T-helper 2 cell treated with Interferon-gamma antibody and Interleukin-4, amounts not matched to agents 5 μg/mL and 100 μg/mL, for 36 hours (primary cell): ENCODE data around the gene PLEKHG4.

Experiments
- DNase-seq: peaks from one replicate; pipeline ENCODE4 v3.0.0; 2021; ENCODE audit warnings: low spot score
- H3K27ac Mint-ChIP-seq: one replicate; pipeline ENCODE4 v1.8.0; 2021; ENCODE audit warnings: mild to moderate bottlenecking, mixed read lengths
- H3K27me3 Mint-ChIP-seq: one replicate; pipeline ENCODE4 v1.8.0; 2021; ENCODE audit warnings: low read depth, mixed read lengths
- H3K36me3 Mint-ChIP-seq: one replicate; pipeline ENCODE4 v1.8.0; 2021; ENCODE audit warnings: low read depth, mixed read lengths
- H3K4me1 Mint-ChIP-seq: one replicate; pipeline ENCODE4 v1.8.0; 2021; ENCODE audit warnings: low read depth, mixed read lengths
- H3K4me3 Mint-ChIP-seq: one replicate; pipeline ENCODE4 v1.8.0; 2022; ENCODE audit warnings: mild to moderate bottlenecking, moderate library complexity, mixed read lengths
- H3K9me3 Mint-ChIP-seq: one replicate; pipeline ENCODE4 v1.8.0; 2021; ENCODE audit warnings: mixed read lengths

The PLEKHG4 gene

DNA sequence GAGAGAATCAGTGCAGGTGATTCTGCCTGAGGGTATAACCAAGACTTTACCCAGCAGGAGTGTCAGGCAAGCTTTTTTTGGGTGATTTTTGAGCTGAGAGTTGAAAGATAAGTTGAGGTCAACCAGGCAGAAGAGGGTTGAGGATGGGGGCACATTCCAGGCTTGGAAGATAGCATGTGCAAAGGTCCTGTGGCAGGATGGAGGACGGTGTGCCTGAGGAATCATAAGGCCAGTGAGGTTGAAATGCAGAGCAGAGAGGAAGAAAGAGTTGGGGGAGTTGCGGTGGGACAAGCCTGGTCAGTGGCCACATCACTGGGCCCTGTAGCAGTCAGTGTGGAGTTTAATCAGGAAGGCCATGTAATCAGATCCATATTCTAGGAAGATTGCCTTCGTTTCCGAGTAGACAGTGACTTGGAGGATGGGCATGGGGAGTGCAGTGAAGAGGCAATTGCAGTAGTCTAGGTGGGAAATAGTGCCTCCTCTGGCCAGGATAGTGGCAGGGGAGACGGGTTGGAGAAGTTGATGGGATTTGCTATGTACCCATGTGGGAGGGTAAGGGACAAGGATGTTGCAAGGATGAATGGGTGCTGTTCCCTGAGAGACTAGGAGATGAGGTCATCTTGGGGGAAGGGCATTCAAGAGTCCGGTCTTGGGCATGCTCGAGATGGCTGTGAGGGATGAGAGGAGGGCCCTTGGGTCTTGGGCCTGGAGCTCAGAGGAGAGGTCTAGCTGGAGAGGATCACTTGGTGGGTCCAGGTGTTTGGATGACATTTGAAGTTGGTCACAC lies 3.9 kb downstream of the PLEKHG4 start:
- H3K27me3 Mint-ChIP-seq, result no peaks in the 10 kb centered on the region
- H3K27ac Mint-ChIP-seq, result no peak overlapping the region
- no peaks in the 10 kb centered on the region for H3K36me3 Mint-ChIP-seq
- no peak overlapping the region for H3K4me3 Mint-ChIP-seq
- peaks cover 6% of the 10 kb centered on the region for H3K4me1 Mint-ChIP-seq
- no peak for DNase-seq
- no peaks in the 10 kb centered on the region for H3K9me3 Mint-ChIP-seq

DNA sequence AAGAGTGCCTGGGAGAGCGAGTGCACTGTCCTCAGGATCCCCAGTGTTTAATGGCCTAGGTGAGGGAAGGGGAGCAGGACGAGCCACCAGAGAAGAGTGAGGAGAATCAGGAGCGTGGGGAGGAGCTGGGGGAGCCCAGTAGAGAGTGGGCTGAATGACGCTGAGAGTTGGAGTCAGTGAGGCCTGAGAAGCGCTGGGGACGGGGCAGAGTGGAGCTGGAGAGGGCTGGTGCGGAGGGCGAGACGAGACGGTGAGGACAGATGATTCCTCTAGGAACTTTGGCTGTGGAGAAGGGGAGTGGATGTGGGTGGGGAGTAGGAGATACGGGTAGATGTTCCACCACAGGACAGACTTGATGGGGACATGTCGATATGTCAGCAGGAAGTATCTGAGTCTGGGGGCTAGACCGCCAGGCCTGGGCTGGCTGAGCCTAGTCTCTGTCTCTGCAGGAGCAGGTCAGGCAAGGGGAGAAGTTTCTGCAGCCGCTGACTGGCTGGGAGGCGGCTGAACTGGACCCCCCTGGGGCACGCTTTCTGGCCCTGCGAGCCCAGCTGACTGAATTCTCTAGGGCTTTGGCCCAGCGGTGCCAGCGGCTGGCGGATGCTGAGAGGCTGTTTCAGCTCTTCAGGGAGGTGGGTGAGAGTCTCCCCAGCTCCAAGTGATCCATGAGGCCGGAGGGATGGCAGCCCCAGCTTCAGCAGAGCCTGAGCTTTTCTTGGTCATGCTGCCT lies 4.7 kb downstream of the PLEKHG4 start:
- H3K36me3 Mint-ChIP-seq, result no peaks in the 10 kb centered on the region
- no peaks in the 10 kb centered on the region for H3K9me3 Mint-ChIP-seq
- peaks cover 3% of the 10 kb centered on the region for H3K4me1 Mint-ChIP-seq
- no peak overlapping the region for H3K4me3 Mint-ChIP-seq
- H3K27ac Mint-ChIP-seq, result no peak overlapping the region
- no peak for DNase-seq
- H3K27me3 Mint-ChIP-seq, result no peaks in the 10 kb centered on the region

DNA sequence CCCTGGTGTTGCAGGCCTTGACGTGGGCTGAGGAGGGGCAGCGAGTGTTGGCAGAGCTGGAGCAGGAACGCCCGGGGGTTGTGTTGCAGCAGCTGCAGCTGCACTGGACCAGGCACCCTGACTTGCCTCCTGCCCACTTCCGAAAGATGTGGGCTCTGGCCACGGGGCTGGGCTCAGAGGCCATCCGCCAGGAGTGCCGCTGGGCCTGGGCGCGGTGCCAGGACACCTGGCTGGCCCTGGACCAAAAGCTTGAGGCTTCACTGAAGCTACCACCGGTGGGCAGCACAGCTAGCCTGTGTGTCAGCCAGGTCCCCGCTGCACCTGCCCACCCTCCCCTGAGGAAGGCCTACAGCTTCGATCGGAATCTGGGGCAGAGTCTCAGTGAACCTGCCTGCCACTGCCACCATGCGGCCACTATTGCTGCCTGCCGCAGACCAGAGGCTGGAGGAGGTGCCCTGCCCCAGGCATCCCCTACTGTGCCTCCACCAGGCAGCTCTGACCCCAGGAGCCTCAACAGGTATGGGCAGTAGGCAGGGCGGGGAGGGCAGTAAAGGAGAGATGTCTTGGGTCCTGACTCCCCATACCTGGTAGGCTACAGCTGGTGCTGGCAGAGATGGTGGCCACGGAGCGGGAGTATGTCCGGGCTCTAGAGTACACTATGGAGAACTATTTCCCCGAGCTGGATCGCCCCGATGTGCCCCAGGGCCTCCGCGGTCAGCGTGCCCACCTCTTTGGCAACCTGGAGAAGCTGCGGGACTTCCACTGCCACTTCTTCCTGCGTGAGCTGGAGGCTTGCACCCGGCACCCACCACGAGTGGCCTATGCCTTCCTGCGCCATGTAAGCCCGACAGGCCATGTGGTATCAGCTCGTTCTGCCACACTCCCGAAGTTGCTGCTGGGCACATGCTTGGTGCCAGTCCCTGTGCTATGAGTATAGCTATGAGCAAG lies 5.6 kb downstream of the PLEKHG4 start:
- no peak overlapping the region for H3K4me3 Mint-ChIP-seq
- H3K27me3 Mint-ChIP-seq, result no peaks in the 10 kb centered on the region
- no peak for DNase-seq
- peaks cover 8% of the 10 kb centered on the region for H3K4me1 Mint-ChIP-seq
- no peaks in the 10 kb centered on the region for H3K36me3 Mint-ChIP-seq
- no peak overlapping the region for H3K27ac Mint-ChIP-seq
- no peaks in the 10 kb centered on the region for H3K9me3 Mint-ChIP-seq

DNA sequence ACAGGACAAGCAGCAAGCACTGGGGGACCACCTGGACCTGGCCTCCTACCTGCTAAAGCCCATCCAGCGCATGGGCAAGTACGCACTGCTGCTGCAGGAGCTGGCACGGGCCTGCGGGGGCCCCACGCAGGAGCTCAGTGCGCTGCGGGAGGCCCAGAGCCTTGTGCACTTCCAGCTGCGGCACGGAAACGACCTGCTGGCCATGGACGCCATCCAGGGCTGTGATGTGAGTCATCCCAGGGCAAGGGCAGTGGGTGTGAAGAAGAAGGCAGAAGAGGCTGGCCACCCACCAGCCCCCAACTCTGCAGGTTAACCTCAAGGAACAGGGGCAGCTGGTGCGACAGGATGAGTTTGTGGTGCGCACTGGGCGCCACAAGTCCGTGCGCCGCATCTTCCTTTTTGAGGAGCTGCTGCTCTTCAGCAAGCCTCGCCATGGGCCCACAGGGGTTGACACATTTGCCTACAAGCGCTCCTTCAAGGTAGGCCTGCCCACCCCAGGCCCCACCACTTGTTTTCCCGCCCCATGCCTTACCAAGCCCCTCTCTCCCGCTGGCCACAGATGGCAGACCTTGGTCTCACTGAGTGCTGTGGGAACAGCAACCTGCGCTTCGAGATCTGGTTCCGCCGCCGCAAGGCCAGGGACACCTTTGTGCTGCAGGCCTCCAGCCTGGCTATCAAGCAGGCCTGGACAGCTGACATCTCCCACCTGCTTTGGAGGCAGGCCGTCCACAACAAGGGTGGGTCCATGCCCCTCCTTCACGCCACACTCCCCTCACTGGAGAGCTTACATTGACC lies 7.3 kb downstream of the PLEKHG4 start:
- no peak for DNase-seq
- Mint-ChIP-seq H3K27ac (no peak overlapping the region), H3K9me3 (no peaks in the 10 kb centered on the region), H3K36me3 (no peaks in the 10 kb centered on the region), H3K4me3 (no peak overlapping the region), H3K4me1 (peaks cover 5% of the 10 kb centered on the region), H3K27me3 (no peaks in the 10 kb centered on the region)

DNA sequence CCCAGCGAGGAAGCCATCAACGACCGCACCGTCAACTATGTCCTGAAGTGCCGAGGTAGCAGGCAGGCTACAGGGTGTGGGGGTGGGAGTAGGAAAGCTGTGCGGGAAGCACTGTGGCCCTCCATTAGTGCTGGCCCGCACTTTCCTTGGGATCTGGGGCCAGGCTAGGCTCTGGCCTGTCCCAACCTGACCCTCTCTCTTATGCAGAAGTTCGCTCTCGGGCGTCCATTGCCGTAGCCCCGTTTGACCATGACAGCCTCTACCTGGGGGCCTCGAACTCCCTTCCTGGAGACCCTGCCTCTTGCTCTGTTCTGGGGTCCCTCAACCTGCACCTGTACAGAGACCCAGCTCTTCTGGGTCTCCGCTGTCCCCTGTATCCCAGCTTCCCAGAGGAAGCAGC lies 8.6 kb downstream of the PLEKHG4 start:
- Mint-ChIP-seq H3K27me3 (no peaks in the 10 kb centered on the region), H3K36me3 (no peaks in the 10 kb centered on the region), H3K4me1 (peaks cover 5% of the 10 kb centered on the region), H3K4me3 (no peak overlapping the region), H3K9me3 (no peaks in the 10 kb centered on the region), H3K27ac (no peak overlapping the region)
- no peak for DNase-seq

DNA sequence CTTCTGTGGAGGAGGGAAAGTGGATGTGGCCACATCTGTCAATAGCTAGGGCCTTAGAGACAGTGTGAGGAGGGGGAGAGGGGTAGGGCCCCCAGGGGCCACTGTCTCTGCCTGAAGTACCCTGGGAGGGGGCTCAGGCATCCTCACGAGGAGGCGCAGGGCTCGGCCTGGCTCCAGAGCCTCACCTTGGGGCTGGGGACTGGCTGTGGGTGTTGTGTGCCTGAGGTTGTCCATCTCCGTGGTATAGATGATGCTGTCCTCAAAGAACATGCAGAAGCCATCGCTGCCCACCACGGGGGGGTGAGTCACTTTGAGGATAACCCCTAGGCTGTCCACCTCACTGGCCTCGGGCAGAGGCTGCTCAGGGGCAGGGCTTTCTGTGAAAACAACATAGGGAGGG lies 12.1 kb downstream of the PLEKHG4 start:
- Mint-ChIP-seq H3K4me3 (no peak overlapping the region), H3K27ac (no peak overlapping the region), H3K4me1 (peaks cover 5% of the 10 kb centered on the region), H3K27me3 (no peaks in the 10 kb centered on the region), H3K36me3 (no peaks in the 10 kb centered on the region), H3K9me3 (no peaks in the 10 kb centered on the region)
- no peak for DNase-seq

DNA sequence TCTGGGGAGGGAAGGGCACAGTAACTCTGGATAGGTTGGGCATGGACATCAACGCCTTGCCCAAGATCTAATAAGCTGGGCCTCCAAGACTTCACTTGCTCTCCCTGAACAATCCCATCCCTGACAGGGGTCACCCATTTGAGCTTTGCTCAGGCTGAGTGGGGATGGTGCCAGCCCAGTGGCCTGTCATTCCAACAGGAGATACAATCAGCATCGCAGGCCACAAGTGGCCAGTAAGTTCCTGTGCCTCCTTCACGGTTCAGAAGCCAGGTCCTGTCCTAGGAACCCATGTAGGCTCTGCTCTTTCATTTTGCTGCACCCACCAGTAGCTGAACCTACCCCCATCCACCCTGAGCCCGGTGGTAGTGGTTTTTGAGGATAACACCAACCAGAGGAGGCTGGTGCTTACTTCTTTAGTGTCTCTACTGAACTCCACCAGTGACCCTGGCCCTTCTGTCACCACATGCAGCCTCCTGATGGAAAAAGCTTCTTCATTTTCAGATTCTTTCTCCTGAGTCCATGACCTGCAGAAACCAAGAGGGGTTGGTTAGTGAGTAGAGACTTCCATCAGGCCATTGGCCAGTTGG lies 14.9 kb downstream of the PLEKHG4 start:
- DNase-seq, result no peak
- H3K27ac Mint-ChIP-seq, result no peak overlapping the region
- no peaks in the 10 kb centered on the region for H3K36me3 Mint-ChIP-seq
- no peaks in the 10 kb centered on the region for H3K27me3 Mint-ChIP-seq
- H3K4me1 Mint-ChIP-seq, result peaks cover 5% of the 10 kb centered on the region
- no peak overlapping the region for H3K4me3 Mint-ChIP-seq
- no peaks in the 10 kb centered on the region for H3K9me3 Mint-ChIP-seq

DNA sequence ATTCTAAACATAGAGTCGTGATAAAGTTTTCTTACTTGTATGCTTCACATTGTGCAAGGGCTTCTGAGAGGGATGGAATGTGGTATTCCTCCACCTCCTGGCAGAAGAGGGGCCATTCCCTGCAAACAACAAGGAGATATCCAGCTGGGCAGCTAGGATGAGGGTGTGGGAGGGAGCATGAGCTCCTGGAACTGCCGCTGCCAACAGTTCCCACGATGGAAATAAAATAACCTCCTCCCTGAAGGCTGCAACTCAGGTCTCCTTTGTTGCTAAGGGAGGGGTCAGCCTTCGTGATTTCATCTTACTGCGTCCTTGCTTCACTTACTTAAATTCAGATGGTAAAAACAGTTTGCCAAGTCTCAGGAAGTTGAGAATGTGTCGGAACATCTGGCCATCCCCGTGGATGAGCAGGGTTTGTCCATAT lies 15.6 kb downstream of the PLEKHG4 start:
- no peak overlapping the region for H3K27ac Mint-ChIP-seq
- H3K4me3 Mint-ChIP-seq, result no peak overlapping the region
- no peaks in the 10 kb centered on the region for H3K36me3 Mint-ChIP-seq
- no peaks in the 10 kb centered on the region for H3K27me3 Mint-ChIP-seq
- no peaks in the 10 kb centered on the region for H3K9me3 Mint-ChIP-seq
- H3K4me1 Mint-ChIP-seq, result no peaks in the 10 kb centered on the region
- no peak for DNase-seq

DNA sequence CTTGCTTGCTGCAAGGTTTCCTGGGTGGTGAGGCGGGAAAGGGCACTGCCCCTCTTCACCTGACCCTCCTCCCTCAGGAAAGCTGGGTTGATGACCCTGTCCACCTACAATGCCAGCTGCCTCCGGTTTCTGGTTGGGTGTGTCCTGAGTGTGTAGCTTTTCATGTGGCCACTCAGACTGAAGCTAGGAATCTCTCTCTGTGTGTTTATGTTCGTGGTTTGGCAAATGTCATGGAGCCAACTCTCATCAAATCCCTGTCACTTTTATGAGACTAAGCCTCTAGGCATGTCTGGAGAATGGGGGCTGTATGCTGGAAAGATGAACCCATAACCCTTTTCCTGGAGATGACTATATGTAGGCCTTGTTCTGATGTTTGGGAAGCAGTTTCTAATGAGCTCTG lies 17.1 kb downstream of the PLEKHG4 start:
- no peaks in the 10 kb centered on the region for H3K27me3 Mint-ChIP-seq
- H3K36me3 Mint-ChIP-seq, result no peaks in the 10 kb centered on the region
- no peak for DNase-seq
- H3K4me1 Mint-ChIP-seq, result no peaks in the 10 kb centered on the region
- H3K9me3 Mint-ChIP-seq, result no peaks in the 10 kb centered on the region
- H3K27ac Mint-ChIP-seq, result no peak overlapping the region
- H3K4me3 Mint-ChIP-seq, result no peak overlapping the region

DNA sequence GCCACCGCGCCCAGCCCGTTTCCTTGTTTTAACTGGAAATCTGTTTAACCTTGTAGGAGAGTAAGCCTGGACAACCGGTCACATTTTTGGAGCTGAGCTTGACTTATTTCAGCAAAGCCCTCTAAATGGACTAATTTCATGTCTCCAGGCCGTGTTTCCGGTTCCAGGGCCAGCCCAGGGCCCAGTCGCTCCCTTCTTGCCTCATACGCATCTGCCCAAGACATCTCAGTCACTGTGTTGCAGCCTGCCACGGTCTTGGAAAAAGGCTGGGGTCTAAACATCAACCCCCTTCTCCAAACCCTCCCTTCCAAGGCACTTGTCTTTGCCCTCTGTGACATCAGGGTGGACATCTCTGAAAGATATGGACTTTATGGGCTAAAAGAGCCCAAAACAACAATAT lies 18.9 kb downstream of the PLEKHG4 start:
- no peak overlapping the region for H3K4me3 Mint-ChIP-seq
- no peak for DNase-seq
- H3K4me1 Mint-ChIP-seq, result no peaks in the 10 kb centered on the region
- no peaks in the 10 kb centered on the region for H3K36me3 Mint-ChIP-seq
- H3K27me3 Mint-ChIP-seq, result no peaks in the 10 kb centered on the region
- H3K27ac Mint-ChIP-seq, result no peak overlapping the region
- H3K9me3 Mint-ChIP-seq, result no peaks in the 10 kb centered on the region

DNA sequence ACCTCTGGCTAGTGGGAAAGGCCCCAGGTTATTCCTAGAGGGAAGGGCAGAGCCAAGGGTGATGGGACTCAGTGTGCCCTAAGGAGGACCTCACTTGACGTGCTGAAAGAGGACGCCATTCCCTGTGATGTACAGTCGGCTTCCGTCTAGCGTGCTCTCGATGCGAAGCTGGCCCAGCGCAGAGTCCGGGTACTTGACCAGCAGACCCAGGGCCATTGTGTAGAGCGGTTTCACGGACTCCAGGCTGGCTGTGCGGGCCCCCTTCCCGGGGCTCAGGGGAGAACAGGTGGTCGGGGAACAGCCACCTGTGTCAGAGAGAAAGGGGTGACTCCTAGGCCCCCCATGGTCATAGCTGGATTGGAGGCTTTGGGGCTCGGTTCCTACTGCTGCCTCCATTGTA lies 19.9 kb downstream of the PLEKHG4 start:
- no peaks in the 10 kb centered on the region for H3K27me3 Mint-ChIP-seq
- no peaks in the 10 kb centered on the region for H3K9me3 Mint-ChIP-seq
- no peaks in the 10 kb centered on the region for H3K36me3 Mint-ChIP-seq
- H3K4me3 Mint-ChIP-seq, result no peak overlapping the region
- H3K4me1 Mint-ChIP-seq, result no peaks in the 10 kb centered on the region
- no peak for DNase-seq
- no peak overlapping the region for H3K27ac Mint-ChIP-seq

DNA sequence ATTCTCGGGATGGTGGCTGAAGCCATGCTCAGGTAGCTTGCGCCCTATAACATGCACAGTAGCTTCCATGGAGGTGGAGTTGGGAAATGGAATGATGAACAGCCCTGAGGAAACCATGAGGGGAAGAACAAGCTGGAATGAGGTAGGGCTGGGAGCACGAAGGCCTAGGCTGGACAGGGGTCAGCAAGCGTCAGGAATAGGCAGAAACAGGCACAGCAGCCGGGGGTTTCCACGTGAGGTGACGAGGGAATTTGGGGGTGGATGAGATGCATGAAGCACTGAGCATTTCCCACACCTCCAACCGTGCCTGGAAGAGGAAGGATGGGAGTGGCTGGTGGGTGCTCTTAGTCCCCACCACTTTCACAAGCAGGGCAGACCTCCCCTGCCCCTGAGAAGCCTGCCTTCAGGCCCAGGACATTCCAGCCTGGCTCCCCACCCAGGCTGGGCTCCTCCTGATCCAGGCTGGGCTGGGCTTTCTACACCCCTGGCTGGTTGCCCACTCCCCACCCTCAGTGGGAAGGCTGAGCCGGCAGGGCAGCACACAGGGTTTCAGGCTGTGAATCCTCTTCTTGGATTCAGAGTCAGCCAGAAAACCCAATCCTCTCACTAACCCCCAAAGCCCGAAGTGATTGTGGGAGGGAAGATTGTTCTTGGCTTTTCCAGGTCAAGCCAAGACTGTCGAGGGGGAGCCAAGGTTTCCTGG lies 21.9 kb downstream of the PLEKHG4 start:
- no peaks in the 10 kb centered on the region for H3K9me3 Mint-ChIP-seq
- no peaks in the 10 kb centered on the region for H3K36me3 Mint-ChIP-seq
- DNase-seq, result no peak
- no peaks in the 10 kb centered on the region for H3K27me3 Mint-ChIP-seq
- H3K4me1 Mint-ChIP-seq, result no peaks in the 10 kb centered on the region
- no peak overlapping the region for H3K27ac Mint-ChIP-seq
- H3K4me3 Mint-ChIP-seq, result no peak overlapping the region

DNA sequence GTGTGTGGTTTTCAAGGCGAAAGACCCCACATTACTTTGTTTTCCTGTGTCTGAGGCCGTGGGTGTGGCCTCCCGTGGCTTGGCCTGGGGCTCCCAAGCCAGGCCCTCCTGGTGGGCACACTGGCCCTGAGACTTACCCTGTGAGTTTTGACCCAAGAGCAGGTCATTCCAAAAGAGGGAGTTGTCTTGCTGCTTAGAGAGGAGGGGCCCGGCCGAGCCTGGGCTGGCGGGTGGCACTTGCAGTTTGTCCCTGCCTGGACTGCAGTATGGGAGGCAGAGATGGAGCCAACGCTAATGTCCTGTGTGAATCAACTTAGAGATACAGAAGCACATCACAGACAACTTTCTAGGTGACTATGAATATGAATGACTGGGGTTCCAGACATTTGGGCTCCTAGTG lies 22.7 kb downstream of the PLEKHG4 start:
- no peaks in the 10 kb centered on the region for H3K9me3 Mint-ChIP-seq
- H3K27me3 Mint-ChIP-seq, result no peaks in the 10 kb centered on the region

More for the DNA sequence above, 22.7 kb downstream of the PLEKHG4 start:
- H3K4me3 Mint-ChIP-seq, result no peak overlapping the region
- DNase-seq, result no peak
- no peaks in the 10 kb centered on the region for H3K4me1 Mint-ChIP-seq
- H3K36me3 Mint-ChIP-seq, result no peaks in the 10 kb centered on the region
- H3K27ac Mint-ChIP-seq, result no peak overlapping the region
